DOHH2 (cell line): Measurements from ENCODE around the gene C16orf89.

ENCODE experiments used
- H3F3A ChIP-seq: fragments of 200-600 bp; sonication (generic), shearing (Covaris generic); 2 replicates; pipeline ENCODE4 v1.6.0; 2016; ENCODE audit warnings: antibody characterized with exemption, mild to moderate bottlenecking; ENCODE audit not compliant: control insufficient read depth, insufficient read depth
- H3K27ac ChIP-seq: fragments of 200-600 bp; sonication (generic); 2 replicates; pipeline ENCODE4 v1.5.1; 2014; ENCODE audit warnings: low read depth, mild to moderate bottlenecking, low read length, moderate library complexity
- H3K27me3 ChIP-seq: fragments of 200-600 bp; sonication (generic); 2 replicates; pipeline ENCODE4 v1.6.1; 2014; ENCODE audit warnings: mild to moderate bottlenecking, low read length, mixed read lengths; ENCODE audit not compliant: control insufficient read depth
- H3K36me3 ChIP-seq: fragments of 200-600 bp; sonication (generic); 2 replicates; pipeline ENCODE4 v1.6.1; 2014; ENCODE audit warnings: mild to moderate bottlenecking, low read length, moderate library complexity, mixed read lengths; ENCODE audit not compliant: control insufficient read depth
- H3K4me1 ChIP-seq: fragments of 200-600 bp; sonication (generic); 2 replicates; pipeline ENCODE4 v1.6.1; 2014; ENCODE audit warnings: mild to moderate bottlenecking, low read length, mixed read lengths; ENCODE audit not compliant: control insufficient read depth
- H3K4me2 ChIP-seq: fragments of 200-600 bp; sonication (generic); 2 replicates; pipeline ENCODE4 v1.6.0; 2014; ENCODE audit warnings: mild to moderate bottlenecking, low read length, moderate library complexity
- H3K4me3 ChIP-seq: fragments of 200-600 bp; sonication (generic); 2 replicates; pipeline ENCODE4 v1.5.1; 2014; ENCODE audit warnings: mild to moderate bottlenecking, low read length, mixed read lengths
- H3K79me2 ChIP-seq: fragments of 200-600 bp; sonication (generic); 2 replicates; pipeline ENCODE4 v1.6.1; 2014; ENCODE audit warnings: mild to moderate bottlenecking, low read length, mixed read lengths; ENCODE audit not compliant: control insufficient read depth
- H3K9me2 ChIP-seq: fragments of 200-600 bp; sonication (generic); replicated peaks from 2 replicates; pipeline ENCODE4 v1.6.1; 2014; ENCODE audit warnings: mild to moderate bottlenecking, low read length, mixed read lengths; ENCODE audit not compliant: control insufficient read depth
- H3K9me3 ChIP-seq: fragments of 200-600 bp; sonication (generic); 2 replicates; pipeline ENCODE4 v1.6.1; 2014; ENCODE audit warnings: antibody characterized with exemption, low read length, mixed read lengths; ENCODE audit not compliant: control insufficient read depth, insufficient read depth
- H4K20me1 ChIP-seq: fragments of 200-600 bp; sonication (generic); 2 replicates; pipeline ENCODE4 v1.6.0; 2014; ENCODE audit warnings: low read depth, mild to moderate bottlenecking, antibody characterized with exemption, low read length, moderate library complexity; ENCODE audit not compliant: control insufficient read depth, insufficient read depth
- CTCF ChIP-seq: fragments of 200-600 bp; sonication (generic); IDR thresholded peaks from one replicate; pipeline ENCODE4 v1.5.1; 2014; ENCODE audit warnings: antibody characterized with exemption, mild to moderate bottlenecking, low read depth, low read length; ENCODE audit not compliant: poor library complexity, severe bottlenecking
- EZH2phosphoT487 ChIP-seq: fragments of 200-600 bp; sonication (generic); IDR thresholded peaks from 2 replicates; pipeline ENCODE4 v1.6.1; 2017; ENCODE audit warnings: borderline replicate concordance, mild to moderate bottlenecking, antibody characterized with exemption, low read length, moderate library complexity, mixed read lengths

The C16orf89 gene

GRCh38 chr16:5005916-5006315 lies 59.8 kb downstream of the C16orf89 start:
- Histone ChIP-seq H3K9me2 (no peaks in the 10 kb centered on the region), H3K27me3 (no peaks in the 10 kb centered on the region), H3K27ac (no peak overlapping the region), H3F3A (no peaks in the 10 kb centered on the region), H3K4me3 (no peak overlapping the region), H4K20me1 (no peaks in the 10 kb centered on the region), H3K36me3 (no peaks in the 10 kb centered on the region), H3K4me1 (no peaks in the 10 kb centered on the region), H3K79me2 (no peaks in the 10 kb centered on the region), H3K9me3 (no peaks in the 10 kb centered on the region), H3K4me2 (no peak overlapping the region)
- TF ChIP-seq EZH2phosphoT487 (no peak), CTCF (no peak)

- Histone ChIP-seq H3F3A (no peaks in the 10 kb centered on the region), H3K36me3 (no peaks in the 10 kb centered on the region), H3K27ac (no peak overlapping the region), H3K27me3 (no peaks in the 10 kb centered on the region), H3K4me1 (no peaks in the 10 kb centered on the region), H4K20me1 (no peaks in the 10 kb centered on the region), H3K4me3 (no peak overlapping the region), H3K79me2 (no peaks in the 10 kb centered on the region), H3K9me2 (no peaks in the 10 kb centered on the region), H3K4me2 (no peak overlapping the region), H3K9me3 (no peaks in the 10 kb centered on the region)
- no peak for TF ChIP-seq EZH2phosphoT487
- TF ChIP-seq CTCF = no peak
Observed at GRCh38 chr16:5004311-5004710, 61.4 kb downstream of the C16orf89 start.

- Histone ChIP-seq H3K79me2 (no peaks in the 10 kb centered on the region), H3K4me3 (no peak overlapping the region), H3F3A (no peaks in the 10 kb centered on the region), H3K9me2 (no peaks in the 10 kb centered on the region), H3K27me3 (no peaks in the 10 kb centered on the region), H3K4me1 (no peaks in the 10 kb centered on the region), H3K9me3 (no peaks in the 10 kb centered on the region), H3K4me2 (no peak overlapping the region), H3K27ac (no peak overlapping the region), H4K20me1 (no peaks in the 10 kb centered on the region), H3K36me3 (no peaks in the 10 kb centered on the region)
- no peak for TF ChIP-seq CTCF
- TF ChIP-seq EZH2phosphoT487 = no peak
Observed at GRCh38 chr16:5003828-5004227, 61.9 kb downstream of the C16orf89 start.

GRCh38 chr16:5003211-5003610 lies 62.5 kb downstream of the C16orf89 start:
- Histone ChIP-seq H3K36me3 (no peaks in the 10 kb centered on the region), H3K4me2 (no peak overlapping the region), H3K27me3 (no peaks in the 10 kb centered on the region), H4K20me1 (no peaks in the 10 kb centered on the region), H3K79me2 (no peaks in the 10 kb centered on the region), H3K4me3 (no peak overlapping the region), H3K9me2 (no peaks in the 10 kb centered on the region), H3F3A (no peaks in the 10 kb centered on the region), H3K9me3 (no peaks in the 10 kb centered on the region), H3K4me1 (no peaks in the 10 kb centered on the region), H3K27ac (no peak overlapping the region)
- TF ChIP-seq CTCF (no peak), EZH2phosphoT487 (no peak)
